MM.1S (cell line): ENCODE results near the gene NOC4L.

Experiments used
- EZH2 ChIP-seq: fragments of 300-600 bp; sonication (generic); optimal IDR thresholded peaks from 2 replicates; pipeline ENCODE3; 2017; ENCODE audit warnings: low read depth, mild to moderate bottlenecking, antibody characterized with exemption, low read length, mixed read lengths
- EZH2phosphoT487 ChIP-seq: fragments of 300-600 bp; sonication (generic); IDR thresholded peaks from 2 replicates; pipeline ENCODE4 v1.6.1; 2018; ENCODE audit warnings: antibody characterized with exemption, low read length
- TF ChIP-seq, protein P1 (sequence below): fragments of 300-600 bp; sonication (generic); IDR thresholded peaks from 2 replicates; pipeline ENCODE4 v1.5.1; 2016; ENCODE audit warnings: antibody characterized with exemption, low read length, mixed read lengths

DNA sequence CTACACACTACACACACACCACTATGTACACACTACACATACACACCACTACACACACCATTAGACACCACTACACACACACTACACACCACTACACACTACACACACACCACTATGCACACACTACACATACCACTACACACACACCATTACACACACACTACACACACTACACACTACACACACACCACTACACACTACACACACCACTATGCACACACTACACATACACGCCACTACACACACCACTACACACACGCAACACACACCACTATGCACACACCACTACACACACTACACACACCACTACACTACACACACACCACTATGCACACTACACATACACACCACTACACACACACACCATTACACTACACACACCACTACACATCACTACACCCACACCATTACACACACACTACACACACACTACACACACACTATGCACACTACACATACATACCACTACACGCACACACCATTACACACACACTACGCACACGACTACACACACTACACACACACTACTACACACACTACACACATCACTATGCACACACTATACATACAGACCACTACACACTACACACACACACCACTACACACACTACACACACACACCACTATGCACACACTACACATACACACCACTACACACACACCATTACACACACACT is 13.6 kb downstream of the NOC4L start:
- TF ChIP-seq, protein P1, sequence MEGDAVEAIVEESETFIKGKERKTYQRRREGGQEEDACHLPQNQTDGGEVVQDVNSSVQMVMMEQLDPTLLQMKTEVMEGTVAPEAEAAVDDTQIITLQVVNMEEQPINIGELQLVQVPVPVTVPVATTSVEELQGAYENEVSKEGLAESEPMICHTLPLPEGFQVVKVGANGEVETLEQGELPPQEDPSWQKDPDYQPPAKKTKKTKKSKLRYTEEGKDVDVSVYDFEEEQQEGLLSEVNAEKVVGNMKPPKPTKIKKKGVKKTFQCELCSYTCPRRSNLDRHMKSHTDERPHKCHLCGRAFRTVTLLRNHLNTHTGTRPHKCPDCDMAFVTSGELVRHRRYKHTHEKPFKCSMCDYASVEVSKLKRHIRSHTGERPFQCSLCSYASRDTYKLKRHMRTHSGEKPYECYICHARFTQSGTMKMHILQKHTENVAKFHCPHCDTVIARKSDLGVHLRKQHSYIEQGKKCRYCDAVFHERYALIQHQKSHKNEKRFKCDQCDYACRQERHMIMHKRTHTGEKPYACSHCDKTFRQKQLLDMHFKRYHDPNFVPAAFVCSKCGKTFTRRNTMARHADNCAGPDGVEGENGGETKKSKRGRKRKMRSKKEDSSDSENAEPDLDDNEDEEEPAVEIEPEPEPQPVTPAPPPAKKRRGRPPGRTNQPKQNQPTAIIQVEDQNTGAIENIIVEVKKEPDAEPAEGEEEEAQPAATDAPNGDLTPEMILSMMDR = no peak
- TF ChIP-seq EZH2 (no peak), EZH2phosphoT487 (no peak)
